GM23338 (cell line): Measurements from ENCODE around the gene IYD.

ENCODE experiments used
- CTCF ChIP-seq, 2 experiments: fragments of 200-600 bp in 1 of 2; sonication (generic) in 1 of 2; conservative IDR thresholded peaks; 2 replicates each; pipeline versions ENCODE4 v1.5.1 to v1.6.1; 2016 to 2017; ENCODE audit warnings: antibody characterized with exemption in 2 of 2, low read depth in 2 of 2, mild to moderate bottlenecking in 2 of 2, moderate library complexity in 1 of 2
- EZH2 ChIP-seq: fragments of 200-600 bp; sonication (generic); IDR thresholded peaks from one replicate; pipeline ENCODE4 v1.8.0; 2017; ENCODE audit warnings: antibody characterized with exemption, mild to moderate bottlenecking, low read depth; ENCODE audit not compliant: unreplicated experiment
- EZH2phosphoT487 ChIP-seq: fragments of 200-600 bp; sonication (generic); IDR thresholded peaks from one replicate; pipeline ENCODE4 v1.8.1; 2018; ENCODE audit warnings: antibody characterized with exemption; ENCODE audit not compliant: unreplicated experiment
- JUNB ChIP-seq: IDR thresholded peaks from one replicate; pipeline ENCODE4 v1.6.1; 2016; ENCODE audit warnings: antibody characterized with exemption; ENCODE audit not compliant: unreplicated experiment
- NANOG ChIP-seq: IDR thresholded peaks from 2 replicates; pipeline ENCODE4 v1.6.1; 2016; ENCODE audit warnings: antibody characterized with exemption, borderline replicate concordance
- POLR2AphosphoS5 ChIP-seq: IDR thresholded peaks from 2 replicates; pipeline ENCODE4 v1.6.1; 2016; ENCODE audit warnings: antibody characterized with exemption, low read depth
- REST ChIP-seq: IDR thresholded peaks from one replicate; pipeline ENCODE4 v1.6.1; 2018; ENCODE audit warnings: antibody characterized with exemption; ENCODE audit not compliant: unreplicated experiment
- STAT1 ChIP-seq: IDR thresholded peaks from one replicate; pipeline ENCODE4 v1.6.1; 2016; ENCODE audit warnings: antibody characterized with exemption; ENCODE audit not compliant: unreplicated experiment
- ZNF114 ChIP-seq: fragments of 250-450 bp; sonication (Bioruptor Pico); IDR thresholded peaks from 2 replicates; pipeline ENCODE4 v1.5.0; 2020; ENCODE audit warnings: mild to moderate bottlenecking, moderate library complexity

GRCh38 chr6:150328744-150329405, 39.9 kb upstream of the IYD start:
- TF ChIP-seq CTCF (conservative IDR thresholded peaks at IDR 0.05; ENCODE audit: low read depth in 2 of 2) (no peak), ZNF114 (CRISPR knock-in tag) (no peak), NANOG (no peak), EZH2 (no peak), EZH2phosphoT487 (no peak), REST (no peak), JUNB (no peak), POLR2AphosphoS5 (no peak), STAT1 (no peak)
